Thyroid gland (tissue), 4 donors: ENCODE measurements around the gene MUCL3. TPM values are rescaled to one million over a fixed set of nuclear protein-coding genes. Genes with fewer than 3 reads are reported as not detected.
A peak's percentile ranks its signal among the peaks of the same experiment; 100 is the strongest.
"Not testable (repeated sequence)": the region's sequence is repeated elsewhere in the genome, so short reads cannot be mapped to it uniquely, and the experiment has no call there.

Experiments
- DNase-seq, 2 donors: peaks; one replicate each; pipeline ENCODE4 v3.0.0-alpha.2; 2019
- H3K27ac ChIP-seq, 3 donors: fragments of 200-600 bp; sonication (generic); 1 replicate in 2 of 3; 2 replicates in 1 of 3; pipeline ENCODE4 v1.5.1; 2016 to 2019; ENCODE audit warnings: mild to moderate bottlenecking in 1 of 3, moderate library complexity in 1 of 3
- H3K27me3 ChIP-seq: fragments of 200-600 bp; sonication (generic); one replicate; pipeline ENCODE4 v1.5.1; 2019
- H3K36me3 ChIP-seq, 2 donors: fragments of 200-600 bp; sonication (generic); one replicate each; pipeline ENCODE4 v1.5.1; 2016 to 2019
- H3K4me1 ChIP-seq, 2 donors: fragments of 200-600 bp; sonication (generic); one replicate each; pipeline ENCODE4 v1.5.1; 2017 to 2019
- H3K4me3 ChIP-seq, 3 donors: fragments of 200-600 bp; sonication (generic); replicated peaks in 1 of 3; 1 replicate in 2 of 3; 2 replicates in 1 of 3; pipeline ENCODE4 v1.5.1; 2016; ENCODE audit warnings: mild to moderate bottlenecking in 1 of 3
- H3K9me3 ChIP-seq: fragments of 200-600 bp; sonication (generic); one replicate; pipeline ENCODE4 v1.5.1; 2017
- CTCF ChIP-seq, 6 experiments: fragments of 200-600 bp in 3 of 6; fragments of 450-650 bp in 3 of 6; sonication (generic) in 3 of 6; IDR thresholded peaks; one replicate each; pipeline ENCODE4 v1.5.1; 2016 to 2019; ENCODE audit warnings: antibody characterized with exemption in 6 of 6, mild to moderate bottlenecking in 2 of 6, inconsistent platforms in 1 of 6, moderate library complexity in 1 of 6
- POLR2A ChIP-seq, 2 donors: fragments of 450-650 bp; IDR thresholded peaks; one replicate each; pipeline ENCODE4 v1.6.1; 2017; ENCODE audit warnings: antibody characterized with exemption in 2 of 2, mild to moderate bottlenecking in 2 of 2, moderate library complexity in 1 of 2
- WGBS, 2 donors: methylation state at CpG; one replicate each; pipeline ENCODE4 v1.1.5; 2017; 5-methylcytosine and 5-hydroxymethylcytosine counted together
- intact Hi-C: fragments of 100-400 bp; cut with DNase I; formaldehyde crosslinking; loops from one replicate; pipeline ENCODE4 v1.15.1; 2023
- total RNA-seq, 4 donors: library from RNA; depleted of rRNA; stranded (reverse); fragments of >200 nt; gene quantifications; one replicate each; pipeline ENCODE4 v1.2.3, GENCODE V29; 2016

MUCL3 gene
- total RNA-seq, 4 donors from 2014 or later = not detected

DNA sequence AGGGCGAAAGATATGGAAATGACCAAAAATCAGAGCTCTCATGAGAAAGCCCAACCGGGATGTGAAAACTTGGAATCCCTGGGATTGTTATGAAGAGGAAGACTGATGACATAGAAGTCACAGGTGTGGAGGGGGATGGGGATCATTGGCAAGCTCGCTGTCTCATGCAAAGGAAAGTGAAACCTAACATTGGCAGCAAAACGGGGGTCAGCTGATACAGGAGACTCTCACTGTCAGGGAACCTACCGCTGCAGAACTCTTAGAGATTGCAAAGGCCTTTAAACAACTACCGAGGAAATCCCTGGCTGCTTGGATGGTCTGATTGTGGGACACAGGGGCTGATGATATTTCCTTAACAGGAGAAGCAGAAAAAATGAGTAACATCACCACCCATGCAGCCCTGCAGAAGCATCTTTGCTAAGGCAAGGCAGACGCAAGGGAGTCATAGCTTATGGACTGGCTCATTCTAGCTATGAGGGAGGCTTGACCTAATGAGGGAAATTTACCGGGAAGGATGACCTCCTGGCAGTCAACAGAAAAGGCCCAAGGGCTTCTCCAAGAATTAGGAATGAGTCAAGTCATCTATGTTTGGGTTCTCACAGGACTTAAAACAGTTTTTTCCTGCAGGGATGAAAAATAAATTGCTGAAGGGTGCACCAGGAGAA, 49.8 kb downstream of the MUCL3 start:
- intact Hi-C loops = no loop called here
- H3K27ac ChIP-seq = no peak overlapping the region
- 78 to 79% methylated on average over 8 of the region's 8 CpGs for WGBS, 2 donors
- H3K4me3 ChIP-seq = no peak overlapping the region
- DNase-seq = peak in 1 of 2 donors; percentile 33
- H3K36me3 ChIP-seq = no peaks in the 10 kb centered on the region
- TF ChIP-seq POLR2A (IDR thresholded peaks at IDR 0.05) = no peak
- no peak for TF ChIP-seq CTCF (IDR thresholded peaks at IDR 0.05)
- no peaks in the 10 kb centered on the region for H3K27me3 ChIP-seq
- no peaks in the 10 kb centered on the region for H3K9me3 ChIP-seq
- no peaks in the 10 kb centered on the region for H3K4me1 ChIP-seq

DNA sequence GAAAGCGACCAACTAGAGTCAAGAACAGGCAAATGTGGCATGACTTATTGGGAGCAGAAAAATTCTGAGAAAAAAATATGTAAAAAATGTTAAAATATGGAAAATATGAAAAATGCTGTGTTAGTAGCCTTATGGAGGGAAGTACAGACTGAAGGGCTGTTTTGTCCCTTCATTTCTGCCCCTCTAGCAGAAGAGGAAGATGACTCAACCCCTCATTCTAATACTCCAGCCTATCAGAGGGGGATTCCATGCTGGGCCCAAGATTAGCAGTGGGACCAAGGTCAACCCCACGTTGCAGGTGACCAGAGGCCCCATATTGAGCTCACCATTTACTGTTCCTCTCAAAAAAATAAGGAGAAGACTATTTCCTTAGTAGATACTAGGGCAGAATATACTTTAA, 51.1 kb downstream of the MUCL3 start:
- intact Hi-C loops = no loop called here
- H3K4me3 ChIP-seq = no peak overlapping the region
- H3K9me3 ChIP-seq = no peaks in the 10 kb centered on the region
- H3K27me3 ChIP-seq = no peaks in the 10 kb centered on the region
- no peak for DNase-seq
- no peaks in the 10 kb centered on the region for H3K4me1 ChIP-seq
- H3K36me3 ChIP-seq = no peaks in the 10 kb centered on the region
- H3K27ac ChIP-seq = no peak overlapping the region
- TF ChIP-seq CTCF (IDR thresholded peaks at IDR 0.05) = no peak
- no peak for TF ChIP-seq POLR2A (IDR thresholded peaks at IDR 0.05)
- 91 to 96% methylated on average over 2 of the region's 2 CpGs for WGBS, 2 donors

DNA sequence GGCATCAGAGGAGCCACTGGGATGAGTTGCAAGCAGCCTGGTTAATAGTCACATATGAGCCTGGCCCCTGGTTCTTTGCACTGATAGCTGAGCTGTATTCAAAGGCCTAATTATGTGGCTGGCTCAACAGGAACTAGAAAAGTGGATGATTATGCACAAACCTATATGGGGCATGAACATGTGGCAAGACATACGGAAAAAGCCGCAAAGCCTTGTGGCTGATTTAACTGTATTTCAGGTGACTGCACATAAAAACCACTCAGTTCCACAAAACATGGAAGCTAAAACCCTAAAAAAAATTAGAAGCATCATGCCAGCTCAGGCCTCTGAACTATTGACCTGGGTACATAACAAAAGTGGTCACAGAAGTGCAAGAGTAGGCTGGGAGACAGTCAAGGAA, 56.5 kb downstream of the MUCL3 start:
- no peak overlapping the region for H3K4me3 ChIP-seq
- 94 to 96% methylated on average over 2 of the region's 2 CpGs for WGBS, 2 donors
- H3K9me3 ChIP-seq = no peaks in the 10 kb centered on the region
- no peaks in the 10 kb centered on the region for H3K27me3 ChIP-seq
- TF ChIP-seq POLR2A (IDR thresholded peaks at IDR 0.05) (no peak), CTCF (IDR thresholded peaks at IDR 0.05) (no peak)
- intact Hi-C loops = no loop called here
- DNase-seq = no peak
- H3K36me3 ChIP-seq = no peaks in the 10 kb centered on the region
- H3K4me1 ChIP-seq = no peaks in the 10 kb centered on the region
- no peak overlapping the region for H3K27ac ChIP-seq

- 83% methylated on average over 5 of the region's 5 CpGs for WGBS, 2 donors
- TF ChIP-seq POLR2A (IDR thresholded peaks at IDR 0.05) (no peak), CTCF (IDR thresholded peaks at IDR 0.05) (no peak)
- H3K4me3 ChIP-seq = no peak overlapping the region
- DNase-seq = no peak
- no peaks in the 10 kb centered on the region for H3K36me3 ChIP-seq
- no peak overlapping the region for H3K27ac ChIP-seq
- no peaks in the 10 kb centered on the region for H3K4me1 ChIP-seq
- H3K9me3 ChIP-seq = no peaks in the 10 kb centered on the region
- H3K27me3 ChIP-seq = no peaks in the 10 kb centered on the region
- intact Hi-C loops = no loop called here
Measured at GRCh38 chr6:30998785-30999184, 58.0 kb downstream of the MUCL3 start.

GRCh38 chr6:31000067-31000860, 59.5 kb downstream of the MUCL3 start:
- DNase-seq = not testable (repeated sequence)
- 94 to 96% methylated on average over 11 to 22 of the region's 39 CpGs for WGBS, 2 donors

More at GRCh38 chr6:31000067-31000860, 59.5 kb downstream of the MUCL3 start:
- intact Hi-C loops, H3K27me3 ChIP-seq, H3K4me3 ChIP-seq, H3K36me3 ChIP-seq, H3K27ac ChIP-seq, H3K4me1 ChIP-seq, H3K9me3 ChIP-seq: not testable (repeated sequence)
